ENCODE data around the gene TGFBR3. TPM values are rescaled to one million over a fixed set of nuclear protein-coding genes. Genes with fewer than 3 reads are reported as not detected.
A peak's percentile ranks its signal among the peaks of the same experiment; 100 is the strongest.

Gene TGFBR3
- total and polyA plus RNA-seq, 2 of the 4 experiments (the other 2 are of a cell fraction) = 3.0 to 11.3 TPM

DNA sequence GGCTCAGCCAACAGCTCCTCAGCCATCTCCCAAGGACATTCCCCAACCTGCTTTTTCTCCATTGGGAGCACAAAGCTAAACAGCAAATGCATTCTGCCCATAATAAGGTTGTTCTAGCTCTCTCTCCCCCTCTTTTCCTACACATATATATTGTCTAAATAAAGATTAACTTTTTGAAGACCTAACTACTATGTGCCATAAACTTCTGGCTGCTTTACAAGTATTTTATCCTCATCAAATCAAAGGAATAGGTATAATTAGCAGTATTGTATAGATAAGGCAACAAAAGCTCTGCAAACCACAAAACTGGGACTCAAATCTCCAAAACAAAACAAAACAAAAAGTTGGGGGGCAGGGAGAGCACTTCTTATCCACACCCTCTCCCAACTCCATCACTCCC is 43.4 kb downstream of the TGFBR3 start:
- Histone ChIP-seq H2BK15ac (ENCODE audit: low read depth, low read length) (0 out of 3 replicates have a peak overlapping the region, but pooled peaks have one; percentile 64), H3K9me1 (ENCODE audit: insufficient read depth, low read length) (no peaks in the 10 kb centered on the region; the same call in 1 of the 2 replicates), H3K4me2 (ENCODE audit: low read depth, low read length) (no peak overlapping the region), H2AK9ac (replicated peaks; ENCODE audit: low read depth, low read length, poor library complexity) (no peak overlapping the region), H4K8ac (ENCODE audit: low read depth in 2 of 2, low read length in 2 of 2) (no peak overlapping the region), H3K27me3 (ENCODE audit: control insufficient read depth, insufficient read depth, low read length) (no peaks in the 10 kb centered on the region), H3K36me3 (ENCODE audit: control insufficient read depth, insufficient read depth, low read length) (no peaks in the 10 kb centered on the region), H3K23ac (ENCODE audit: low read depth, low read length) (no peak overlapping the region), H3K4me1 (ENCODE audit: control insufficient read depth, insufficient read depth, low read length) (peaks cover 9% of the 10 kb centered on the region), H3K9ac (ENCODE audit: low read depth, low read length) (no peak overlapping the region), H4K91ac (ENCODE audit: insufficient read depth, low read depth, low read length) (no peak overlapping the region), H2BK20ac (ENCODE audit: low read depth, low read length) (peak overlapping the region; percentile 11), H3K18ac (ENCODE audit: low read depth, low read length) (no peak overlapping the region; the same call in 1 of the 2 replicates), H3K14ac (replicated peaks; ENCODE audit: low read depth, low read length) (no peak overlapping the region), H2AK5ac (ENCODE audit: low read depth, low read length) (0 out of 2 replicates have a peak overlapping the region, but pooled peaks have one; percentile 33), H3K56ac (ENCODE audit: extremely low read depth, insufficient read depth, low read length) (no peak overlapping the region), H4K20me1 (ENCODE audit: insufficient read depth, low read length) (peaks cover 3% of the 10 kb centered on the region; the same call in 1 of the 2 replicates), H3K4ac (ENCODE audit: low read depth, low read length) (peak overlapping the region; percentile 15), H2BK5ac (ENCODE audit: low read depth, low read length, poor library complexity, severe bottlenecking) (no peak overlapping the region), H3K79me1 (ENCODE audit: low read depth in 1 of 2, low read length in 2 of 2) (peaks cover 9 to 16% of the 10 kb centered on the region in 2 experiments; a peak in 3 of 4 replicates), H4K5ac (ENCODE audit: low read depth, low read length) (peak overlapping the region; percentile 35; the same call in 1 of the 2 replicates), H3K4me3 (ENCODE audit: insufficient read depth, low read depth, low read length) (no peak overlapping the region), H3K27ac (ENCODE audit: insufficient read depth, low read length) (no peak overlapping the region), H2BK120ac (ENCODE audit: low read depth, low read length) (no peak overlapping the region), H2AFZ (replicated peaks; ENCODE audit: low read length, poor library complexity) (no peak overlapping the region), H3K9me3 (ENCODE audit: control insufficient read depth, insufficient read depth, low read length) (peaks cover 2% of the 10 kb centered on the region; the same call in 1 of the 2 replicates)
- ATAC-seq (ENCODE audit: low read depth) (no peak), DNase-seq (no peak)
- intact Hi-C loops (cut with micrococcal nuclease) (no loop called here), dilution Hi-C loops (cut with HindIII; ENCODE audit: low sequenced_read_pairs, unreplicated experiment) (no loop called here), in situ Hi-C loops (cut with MboI; ENCODE audit: low sequenced_read_pairs) (no loop called here)
- no TSS peak for BruUV-seq (replicated peaks)
- TF ChIP-seq, protein P1, sequence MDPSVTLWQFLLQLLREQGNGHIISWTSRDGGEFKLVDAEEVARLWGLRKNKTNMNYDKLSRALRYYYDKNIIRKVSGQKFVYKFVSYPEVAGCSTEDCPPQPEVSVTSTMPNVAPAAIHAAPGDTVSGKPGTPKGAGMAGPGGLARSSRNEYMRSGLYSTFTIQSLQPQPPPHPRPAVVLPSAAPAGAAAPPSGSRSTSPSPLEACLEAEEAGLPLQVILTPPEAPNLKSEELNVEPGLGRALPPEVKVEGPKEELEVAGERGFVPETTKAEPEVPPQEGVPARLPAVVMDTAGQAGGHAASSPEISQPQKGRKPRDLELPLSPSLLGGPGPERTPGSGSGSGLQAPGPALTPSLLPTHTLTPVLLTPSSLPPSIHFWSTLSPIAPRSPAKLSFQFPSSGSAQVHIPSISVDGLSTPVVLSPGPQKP (IDR thresholded peaks at IDR 0.05; ENCODE audit: borderline replicate concordance, low read depth, low read length) = no peak
- TF ChIP-seq NFE2L2 (IDR thresholded peaks at IDR 0.05; ENCODE audit: low read depth, low read length) = no peak
- no peak for TF ChIP-seq MXI1 (IDR thresholded peaks at IDR 0.05; ENCODE audit: borderline replicate concordance, low read depth, low read length)
- TF ChIP-seq SMC3 (IDR thresholded peaks at IDR 0.05; ENCODE audit: low read depth, low read length) = no peak
- no peak for TF ChIP-seq MAZ (IDR thresholded peaks at IDR 0.05; ENCODE audit: borderline replicate concordance, low read depth, low read length)
- CTCF ChIA-PET = interaction anchor here (0.6 to 0.7 kb wide), 3 partner anchors 29 to 329 kb away, joined by 3 to 4 read pairs (median 3); no protein-coding TSS in a partner anchor
- POLR2A ChIA-PET (ENCODE audit: unreplicated experiment) = no interaction called here
